ENCODE results near the gene SMPX.

DNA sequence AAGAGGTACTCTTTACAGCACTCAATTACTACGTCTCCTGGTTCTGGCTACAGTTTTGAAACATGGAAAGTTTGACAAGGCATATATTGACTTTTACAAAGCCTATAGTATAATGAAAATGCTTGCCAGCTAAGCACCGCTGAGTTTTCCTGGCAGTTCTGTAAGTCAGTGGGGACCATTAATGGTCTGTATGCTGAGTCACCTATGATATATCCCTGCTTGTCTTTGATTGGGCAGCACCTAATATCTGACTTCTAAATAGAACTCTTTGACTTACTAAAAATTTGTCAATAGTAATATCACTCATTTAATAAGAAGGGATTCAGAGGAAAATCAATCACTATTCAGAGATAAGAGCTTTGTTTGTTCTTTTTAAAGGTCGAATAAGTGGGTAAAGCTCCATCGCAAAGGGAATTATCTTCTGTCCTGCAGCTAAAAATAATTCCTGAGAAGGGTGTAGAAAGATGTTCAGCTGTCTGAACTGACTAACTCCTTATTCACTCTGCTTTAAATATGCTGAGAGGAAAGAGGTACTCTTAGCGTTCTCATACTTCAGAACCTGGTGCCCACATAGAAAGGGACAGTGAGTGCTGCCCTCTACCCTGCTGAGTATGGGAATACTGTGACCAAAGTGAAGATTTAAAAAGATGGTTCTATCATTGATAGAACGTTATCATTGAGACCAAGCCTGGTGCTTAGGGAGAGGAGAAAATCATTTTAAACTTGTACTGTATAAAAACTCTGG, 959 bp downstream of the SMPX start:
- TF ChIP-seq ZBTB7A (IDR thresholded peaks at IDR 0.05; ENCODE audit: borderline replicate concordance, control insufficient read depth, low read depth, low read length) (no peak), EZH2 (IDR thresholded peaks at IDR 0.05; ENCODE audit: borderline replicate concordance, low read depth, low read length) (no peak), REST (IDR thresholded peaks at IDR 0.05; ENCODE audit: borderline replicate concordance) (no peak), REST (CRISPR knock-in tag; IDR thresholded peaks at IDR 0.05; ENCODE audit: low read depth) (no peak), NFYB (IDR thresholded peaks at IDR 0.05; ENCODE audit: extremely low read depth, insufficient read length) (no peak), MAFK (IDR thresholded peaks at IDR 0.05; ENCODE audit: low read length) (no peak), ATF7 (IDR thresholded peaks at IDR 0.05) (no peak), EP300 (IDR thresholded peaks at IDR 0.05; ENCODE audit: low read length) (no peak), SREBF1 (IDR thresholded peaks at IDR 0.05; ENCODE audit: borderline replicate concordance, low read depth, low read length) (no peak), RBM34 (IDR thresholded peaks at IDR 0.05; ENCODE audit: borderline replicate concordance, insufficient read depth, low read length) (no peak), ZNF274 (IDR thresholded peaks at IDR 0.05; ENCODE audit: borderline replicate concordance, low read depth, low read length) (no peak), MYNN (IDR thresholded peaks at IDR 0.05) (no peak), MYNN (CRISPR knock-in tag; IDR thresholded peaks at IDR 0.05) (no peak)
- TF ChIP-seq, protein P1, sequence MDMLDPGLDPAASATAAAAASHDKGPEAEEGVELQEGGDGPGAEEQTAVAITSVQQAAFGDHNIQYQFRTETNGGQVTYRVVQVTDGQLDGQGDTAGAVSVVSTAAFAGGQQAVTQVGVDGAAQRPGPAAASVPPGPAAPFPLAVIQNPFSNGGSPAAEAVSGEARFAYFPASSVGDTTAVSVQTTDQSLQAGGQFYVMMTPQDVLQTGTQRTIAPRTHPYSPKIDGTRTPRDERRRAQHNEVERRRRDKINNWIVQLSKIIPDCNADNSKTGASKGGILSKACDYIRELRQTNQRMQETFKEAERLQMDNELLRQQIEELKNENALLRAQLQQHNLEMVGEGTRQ (CRISPR knock-in tag; IDR thresholded peaks at IDR 0.05): no peak
- TF ChIP-seq, protein P2, sequence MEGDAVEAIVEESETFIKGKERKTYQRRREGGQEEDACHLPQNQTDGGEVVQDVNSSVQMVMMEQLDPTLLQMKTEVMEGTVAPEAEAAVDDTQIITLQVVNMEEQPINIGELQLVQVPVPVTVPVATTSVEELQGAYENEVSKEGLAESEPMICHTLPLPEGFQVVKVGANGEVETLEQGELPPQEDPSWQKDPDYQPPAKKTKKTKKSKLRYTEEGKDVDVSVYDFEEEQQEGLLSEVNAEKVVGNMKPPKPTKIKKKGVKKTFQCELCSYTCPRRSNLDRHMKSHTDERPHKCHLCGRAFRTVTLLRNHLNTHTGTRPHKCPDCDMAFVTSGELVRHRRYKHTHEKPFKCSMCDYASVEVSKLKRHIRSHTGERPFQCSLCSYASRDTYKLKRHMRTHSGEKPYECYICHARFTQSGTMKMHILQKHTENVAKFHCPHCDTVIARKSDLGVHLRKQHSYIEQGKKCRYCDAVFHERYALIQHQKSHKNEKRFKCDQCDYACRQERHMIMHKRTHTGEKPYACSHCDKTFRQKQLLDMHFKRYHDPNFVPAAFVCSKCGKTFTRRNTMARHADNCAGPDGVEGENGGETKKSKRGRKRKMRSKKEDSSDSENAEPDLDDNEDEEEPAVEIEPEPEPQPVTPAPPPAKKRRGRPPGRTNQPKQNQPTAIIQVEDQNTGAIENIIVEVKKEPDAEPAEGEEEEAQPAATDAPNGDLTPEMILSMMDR (IDR thresholded peaks at IDR 0.05 in 2 of 3, conservative IDR thresholded peaks at IDR 0.05 in 1 of 3; ENCODE audit: insufficient read depth in 2 of 3, low read depth in 1 of 3, low read length in 3 of 3): no peak

Data from K562 (cell line).